A549 treated with AZD2906 at 1 μM for 4 hours (cell line): Measurements from ENCODE around the gene FOXK1. TPM values are rescaled to one million over a fixed set of nuclear protein-coding genes. Genes with fewer than 3 reads are reported as not detected.

Experiments
- total RNA-seq: library from RNA; stranded (reverse); fragments of 200-300 nt; extraction: Qiagen RNA extraction; gene quantifications from 5 replicates; pipeline ENCODE4 v1.2.3, GENCODE V29; 2022

FOXK1 gene
- total RNA-seq, result 11.1 to 12.9 TPM (median 12.0 TPM) in 5 replicates

DNA sequence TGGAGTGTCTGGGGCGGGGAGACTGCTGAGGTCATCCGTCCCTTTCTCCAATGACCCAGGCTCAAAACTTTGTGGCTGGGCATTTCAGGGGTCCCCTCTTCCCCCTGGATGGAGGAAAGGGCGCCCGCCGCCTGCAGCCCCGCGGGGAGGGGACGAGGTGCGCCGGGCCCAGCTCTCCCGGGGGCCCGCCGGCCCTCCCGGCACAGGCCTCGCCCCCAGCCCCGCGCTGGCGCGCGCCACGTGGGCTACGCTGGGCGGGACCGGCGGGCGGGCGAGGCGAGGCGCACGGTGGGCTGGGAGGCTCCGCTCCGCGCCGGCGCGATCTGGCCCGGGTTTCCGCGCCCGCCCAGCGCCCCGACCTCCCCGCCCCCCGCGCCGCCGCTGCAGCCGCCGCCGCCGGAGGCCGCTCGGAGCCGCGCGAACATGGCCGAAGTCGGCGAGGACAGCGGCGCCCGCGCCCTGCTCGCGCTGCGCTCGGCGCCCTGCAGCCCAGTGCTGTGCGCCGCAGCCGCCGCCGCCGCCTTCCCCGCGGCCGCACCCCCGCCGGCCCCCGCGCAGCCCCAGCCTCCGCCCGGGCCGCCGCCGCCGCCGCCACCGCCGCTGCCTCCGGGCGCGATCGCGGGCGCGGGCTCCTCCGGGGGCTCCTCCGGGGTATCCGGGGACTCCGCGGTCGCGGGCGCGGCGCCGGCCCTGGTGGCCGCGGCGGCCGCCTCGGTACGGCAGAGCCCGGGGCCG, at the start of gene FOXK1:
TSS of gene FOXK1 (plus strand) at position 410 of the 735 bp plus-strand sequence. CDS start at position 424, 14 bp downstream.

GRCh38 chr7:4775250-4775847, 93.3 kb downstream of the FOXK1 start, which contains the start of gene AP5Z1:
AP5Z1 (plus strand) TSS chr7:4775623; CDS start chr7:4775716, 93 bp downstream.

Other genes with a start within 250 kb of the FOXK1 start
- 19.6 to 40.4 TPM (median 31.7 TPM) in 5 replicates for gene AP5Z1, start 93.3 kb downstream of the FOXK1 start, total RNA-seq
- not detected in 5 replicates for gene PAPOLB, start 179.7 kb downstream of the FOXK1 start, total RNA-seq
- gene RADIL, start 201.4 kb downstream of the FOXK1 start, total RNA-seq, result 1.2 to 2.5 TPM (median 1.9 TPM) in 5 replicates